Cardiac fibroblast (primary cell): Measurements from ENCODE around the gene ST6GALNAC3.

Source experiments
- DNase-seq, 2 donors: peaks; one replicate each; pipeline versions ENCODE4 v3.0.0 to v3.0.0-alpha.2; 2010; ENCODE audit warnings: low read depth in 2 of 2
- H3K4me3 ChIP-seq, 2 donors: replicated peaks in 1 of 2; 1 replicate in 1 of 2; 2 replicates in 1 of 2; pipeline ENCODE4 v1.5.1; 2011; ENCODE audit warnings: low read depth in 2 of 2, low read length in 2 of 2, mild to moderate bottlenecking in 2 of 2, moderate library complexity in 1 of 2
- TF ChIP-seq, protein P1 (sequence below): IDR thresholded peaks from one replicate; pipeline ENCODE4 v1.5.1; 2011; ENCODE audit warnings: low read depth, mild to moderate bottlenecking, low read length, inconsistent platforms

The ST6GALNAC3 gene

DNA sequence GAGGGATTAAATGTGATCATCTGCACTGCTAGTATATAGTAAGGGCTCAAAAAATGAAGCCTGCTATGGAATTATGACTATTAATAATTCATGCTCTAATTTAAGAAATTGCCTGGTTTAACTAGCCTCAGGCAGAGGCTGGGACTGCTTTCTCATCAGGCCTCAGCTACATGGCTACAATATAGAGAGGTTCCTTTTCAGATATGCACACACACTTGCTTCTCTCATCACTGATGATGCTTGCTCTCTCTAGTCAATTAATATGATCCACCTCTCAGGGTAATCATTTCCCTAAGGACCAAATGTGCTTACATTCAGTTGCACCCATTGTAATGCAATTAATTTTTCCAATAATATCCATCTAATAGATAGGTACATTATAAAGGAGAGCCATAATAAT, 467.8 kb downstream of the ST6GALNAC3 start:
- no peak for DNase-seq
- TF ChIP-seq, protein P1, sequence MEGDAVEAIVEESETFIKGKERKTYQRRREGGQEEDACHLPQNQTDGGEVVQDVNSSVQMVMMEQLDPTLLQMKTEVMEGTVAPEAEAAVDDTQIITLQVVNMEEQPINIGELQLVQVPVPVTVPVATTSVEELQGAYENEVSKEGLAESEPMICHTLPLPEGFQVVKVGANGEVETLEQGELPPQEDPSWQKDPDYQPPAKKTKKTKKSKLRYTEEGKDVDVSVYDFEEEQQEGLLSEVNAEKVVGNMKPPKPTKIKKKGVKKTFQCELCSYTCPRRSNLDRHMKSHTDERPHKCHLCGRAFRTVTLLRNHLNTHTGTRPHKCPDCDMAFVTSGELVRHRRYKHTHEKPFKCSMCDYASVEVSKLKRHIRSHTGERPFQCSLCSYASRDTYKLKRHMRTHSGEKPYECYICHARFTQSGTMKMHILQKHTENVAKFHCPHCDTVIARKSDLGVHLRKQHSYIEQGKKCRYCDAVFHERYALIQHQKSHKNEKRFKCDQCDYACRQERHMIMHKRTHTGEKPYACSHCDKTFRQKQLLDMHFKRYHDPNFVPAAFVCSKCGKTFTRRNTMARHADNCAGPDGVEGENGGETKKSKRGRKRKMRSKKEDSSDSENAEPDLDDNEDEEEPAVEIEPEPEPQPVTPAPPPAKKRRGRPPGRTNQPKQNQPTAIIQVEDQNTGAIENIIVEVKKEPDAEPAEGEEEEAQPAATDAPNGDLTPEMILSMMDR = no peak
- no peak overlapping the region for H3K4me3 ChIP-seq

- no peak for DNase-seq
- no peak overlapping the region for H3K4me3 ChIP-seq
- TF ChIP-seq, protein P1 = no peak
These were observed 468.9 kb downstream of the ST6GALNAC3 start for GRCh38 chr1:76543495-76543894.

GRCh38 chr1:76546354-76546933, 471.9 kb downstream of the ST6GALNAC3 start:
- TF ChIP-seq, protein P1 = no peak
- H3K4me3 ChIP-seq = no peak overlapping the region
- DNase-seq = no peak

DNA sequence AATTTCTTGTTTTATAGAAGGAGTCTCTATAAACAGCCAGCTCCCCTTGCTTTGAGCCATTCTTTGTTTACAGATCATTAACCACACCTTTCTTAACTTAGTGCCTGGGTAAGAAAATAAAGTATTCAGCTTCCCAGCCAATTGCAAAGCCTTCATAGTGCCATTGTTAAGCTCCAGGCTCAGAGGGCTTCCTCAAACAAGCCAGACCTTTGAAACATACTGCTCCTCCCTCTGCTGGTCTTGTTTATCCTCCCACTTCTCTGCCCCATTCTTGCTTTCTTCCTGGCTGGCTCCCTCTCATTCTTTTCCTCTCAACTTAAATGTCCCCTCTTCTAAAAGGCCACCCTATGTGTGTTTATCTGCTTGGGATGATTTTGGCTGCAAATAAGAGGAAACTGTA, 473.4 kb downstream of the ST6GALNAC3 start:
- TF ChIP-seq, protein P1 = no peak
- no peak overlapping the region for H3K4me3 ChIP-seq
- DNase-seq = no peak

GRCh38 chr1:76548513-76549100, 474.1 kb downstream of the ST6GALNAC3 start:
- TF ChIP-seq, protein P1 = no peak
- no peak for DNase-seq
- no peak overlapping the region for H3K4me3 ChIP-seq

- DNase-seq = no peak
- TF ChIP-seq, protein P1 = no peak
- no peak overlapping the region for H3K4me3 ChIP-seq
These were observed 479.7 kb downstream of the ST6GALNAC3 start for GRCh38 chr1:76554283-76554682.

DNA sequence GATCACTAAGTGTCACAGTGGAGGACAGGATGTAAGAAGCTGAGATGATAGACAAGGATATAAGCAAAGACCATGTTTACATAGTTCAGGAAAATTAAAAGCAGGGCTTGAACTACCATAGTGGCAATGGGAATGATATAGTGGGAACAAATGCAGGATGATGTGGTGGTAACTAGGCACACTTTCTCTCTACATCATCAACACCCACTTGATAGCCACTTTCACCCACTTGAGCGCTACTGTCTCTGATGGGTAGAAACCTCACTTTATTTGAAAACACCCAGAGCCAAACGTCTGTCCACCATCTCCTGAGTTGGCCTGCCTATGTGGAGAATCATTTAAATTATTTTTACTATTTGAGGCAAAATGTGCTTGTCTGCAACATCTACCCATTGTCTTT, 487.7 kb downstream of the ST6GALNAC3 start:
- no peak overlapping the region for H3K4me3 ChIP-seq
- TF ChIP-seq, protein P1 = no peak
- DNase-seq = no peak
